OCI-LY7 (cell line): Measurements from ENCODE around the gene ASXL1. TPM values are rescaled to one million over a fixed set of nuclear protein-coding genes. Genes with fewer than 3 reads are reported as not detected.

Source experiments
- BruUV-seq: library from RNA; stranded (reverse); fragments of 400-500 nt; replicated peaks from 2 replicates; lab custom pipeline; 2021; lab: Mats Ljungman, UMichigan
- CTCF ChIA-PET: fragments of 300-600 bp; sonication (Branson Sonifier 250); formaldehyde crosslinking; loops from one replicate; lab custom pipeline; 2022; ENCODE audit warnings: antibody characterized with exemption; ENCODE audit not compliant: unreplicated experiment; lab: Charles Lee
- POLR2A ChIA-PET: fragments of 300-600 bp; sonication (Branson Sonifier 250); formaldehyde crosslinking; loops from one replicate; lab custom pipeline; 2022; ENCODE audit warnings: antibody characterized with exemption; lab: Charles Lee
- DNase-seq: peaks from one replicate; pipeline ENCODE4 v3.0.0-alpha.2; 2015; ENCODE audit warnings: low spot score
- H2AFZ ChIP-seq: fragments of 200-600 bp; sonication (generic), shearing (Covaris generic); 2 replicates; pipeline ENCODE4 v1.6.1; 2014; ENCODE audit warnings: mild to moderate bottlenecking, antibody characterized with exemption, low read length, moderate library complexity
- H3K27ac ChIP-seq: fragments of 200-600 bp; sonication (generic); 2 replicates; pipeline ENCODE4 v1.5.1; 2014; ENCODE audit warnings: mixed run types, low read depth, mild to moderate bottlenecking, moderate library complexity, low read length, inconsistent platforms; ENCODE audit not compliant: poor library complexity, severe bottlenecking
- H3K36me3 ChIP-seq: fragments of 200-600 bp; sonication (generic); 2 replicates; pipeline ENCODE4 v1.6.1; 2014; ENCODE audit warnings: mild to moderate bottlenecking, antibody characterized with exemption, low read length, moderate library complexity, mixed read lengths; ENCODE audit not compliant: insufficient read depth
- H3K4me1 ChIP-seq: fragments of 200-600 bp; sonication (generic); 2 replicates; pipeline ENCODE4 v1.5.1; 2014; ENCODE audit warnings: mild to moderate bottlenecking, low read length; ENCODE audit not compliant: insufficient read depth, poor library complexity, severe bottlenecking
- H3K4me2 ChIP-seq: fragments of 200-600 bp; sonication (generic); 2 replicates; pipeline ENCODE4 v1.6.1; 2014; ENCODE audit warnings: mild to moderate bottlenecking, low read length
- H3K4me3 ChIP-seq: fragments of 200-600 bp; sonication (generic); 2 replicates; pipeline ENCODE4 v1.5.1; 2014; ENCODE audit warnings: mild to moderate bottlenecking, low read depth, low read length; ENCODE audit not compliant: poor library complexity, severe bottlenecking
- H3K79me2 ChIP-seq: fragments of 200-600 bp; sonication (generic); 2 replicates; pipeline ENCODE4 v1.6.1; 2016; ENCODE audit warnings: low read depth, mild to moderate bottlenecking, low read length, moderate library complexity, mixed read lengths; ENCODE audit not compliant: insufficient read depth
- H3K9me2 ChIP-seq: fragments of 200-600 bp; sonication (generic); 2 replicates; pipeline ENCODE4 v1.6.1; 2016; ENCODE audit warnings: mild to moderate bottlenecking, low read length, mixed read lengths; ENCODE audit not compliant: insufficient read depth
- H3K9me3 ChIP-seq: fragments of 200-600 bp; sonication (generic); 2 replicates; pipeline ENCODE4 v1.6.1; 2014; ENCODE audit warnings: mild to moderate bottlenecking, mixed run types, low read length, mixed read lengths
- H4K20me1 ChIP-seq: fragments of 200-600 bp; sonication (generic); 2 replicates; pipeline ENCODE4 v1.6.1; 2014; ENCODE audit warnings: mild to moderate bottlenecking, antibody characterized with exemption, low read length, moderate library complexity, mixed read lengths; ENCODE audit not compliant: insufficient read depth
- CTCF ChIP-seq: fragments of 200-600 bp; sonication (generic); conservative IDR thresholded peaks from 2 replicates; pipeline ENCODE4 v1.5.1; 2014; ENCODE audit warnings: mild to moderate bottlenecking, antibody characterized with exemption, low read length, moderate library complexity, mixed read lengths
- EZH2phosphoT487 ChIP-seq: fragments of 200-600 bp; sonication (generic); IDR thresholded peaks from 2 replicates; pipeline ENCODE4 v1.6.1; 2018; ENCODE audit warnings: low read depth, borderline replicate concordance, mild to moderate bottlenecking, mixed run types, antibody characterized with exemption, low read length, moderate library complexity, mixed read lengths
- intact Hi-C: fragments of 100-400 bp; cut with micrococcal nuclease; formaldehyde crosslinking; loops from one replicate; pipeline ENCODE4 v1.10.0; 2022; ENCODE audit not compliant: unreplicated experiment
- total RNA-seq, 2 experiments: library from RNA; depleted of rRNA in 1 of 2; stranded (reverse); fragments of >200 nt in 1 of 2; shearing (Covaris generic) in 1 of 2; gene quantifications; 2 replicates each; pipeline ENCODE4 v1.2.3, GENCODE V29; 2014 to 2022

ASXL1 gene
- total RNA-seq, 2 experiments from 2014 or later, result 84.7 to 122 TPM

GRCh38 chr20:32336918-32337347 lies 21.2 kb upstream of the ASXL1 start:
- Histone ChIP-seq H3K4me3 (no peak overlapping the region), H3K9me3 (no peaks in the 10 kb centered on the region), H2AFZ (no peak overlapping the region), H3K79me2 (no peaks in the 10 kb centered on the region), H3K4me2 (peak overlapping the region; percentile 2; the same call in 1 of the 2 replicates), H3K9me2 (no peaks in the 10 kb centered on the region), H3K4me1 (peaks cover 8% of the 10 kb centered on the region), H4K20me1 (no peaks in the 10 kb centered on the region), H3K27ac (no peak overlapping the region), H3K36me3 (peaks cover 25% of the 10 kb centered on the region)
- intact Hi-C loops, result loop anchor here (2.0 kb wide), 2 partner anchors 120 to 316 kb away; no protein-coding TSS in a partner anchor
- TF ChIP-seq EZH2phosphoT487 (no peak), CTCF (peak; percentile 80)
- DNase-seq, result peak; percentile 69
- CTCF ChIA-PET, result no interaction called here
- BruUV-seq, result no TSS peak
- POLR2A ChIA-PET, result interaction anchor here (0.5 kb wide), 1 partner anchor 403 kb away, joined by 5 read pairs; no protein-coding TSS in a partner anchor

- BruUV-seq, result no TSS peak
Measured at GRCh38 chr20:32337937-32338661, 20.0 kb upstream of the ASXL1 start.

More at GRCh38 chr20:32337937-32338661, 20.0 kb upstream of the ASXL1 start:
- H2AFZ ChIP-seq, result no peak overlapping the region
- ChIA-PET CTCF (no interaction called here), POLR2A (interaction anchor here (0.7 kb wide), 1 partner anchor 57 kb away, joined by 3 read pairs; no protein-coding TSS in a partner anchor)
- peaks cover 13% of the 10 kb centered on the region; the same call in 1 of the 2 replicates for H3K36me3 ChIP-seq
- DNase-seq, result no peak
- no peaks in the 10 kb centered on the region for H3K9me3 ChIP-seq
- H3K79me2 ChIP-seq, result no peaks in the 10 kb centered on the region
- H3K4me2 ChIP-seq, result no peak overlapping the region
- H3K4me3 ChIP-seq, result no peak overlapping the region
- intact Hi-C loops, result loop anchor here (2.0 kb wide), 2 partner anchors 119 to 315 kb away; no protein-coding TSS in a partner anchor
- no peak overlapping the region for H3K27ac ChIP-seq
- no peaks in the 10 kb centered on the region for H3K9me2 ChIP-seq
- H3K4me1 ChIP-seq, result peaks cover 4% of the 10 kb centered on the region
- TF ChIP-seq EZH2phosphoT487, result no peak
- TF ChIP-seq CTCF, result no peak
- H4K20me1 ChIP-seq, result no peaks in the 10 kb centered on the region
